Kidney epithelial cell (primary cell): Measurements from ENCODE around the gene PRRT4. TPM values are rescaled to one million over a fixed set of nuclear protein-coding genes. Genes with fewer than 3 reads are reported as not detected.

Experiments used
- DNase-seq: peaks from one replicate; pipeline ENCODE4 v3.0.0-alpha.2; 2010; ENCODE audit warnings: low read depth
- H3K27me3 ChIP-seq: 2 replicates; pipeline ENCODE4 v1.6.0; 2011; ENCODE audit warnings: low read length; ENCODE audit not compliant: control insufficient read depth, insufficient read depth
- H3K36me3 ChIP-seq: 2 replicates; pipeline ENCODE4 v1.5.1; 2011; ENCODE audit warnings: low read length; ENCODE audit not compliant: control insufficient read depth, insufficient read depth
- H3K4me3 ChIP-seq: 2 replicates; pipeline ENCODE4 v1.5.1; 2011; ENCODE audit warnings: low read depth, mild to moderate bottlenecking, control low read depth, low read length
- total RNA-seq: library from RNA; depleted of rRNA; stranded (reverse); fragments of >200 nt; gene quantifications from 2 replicates; pipeline ENCODE4 v1.2.3, GENCODE V29; 2015
- TF ChIP-seq, protein P1 (sequence below): IDR thresholded peaks from 2 replicates; pipeline ENCODE4 v1.5.1; 2011; ENCODE audit warnings: mild to moderate bottlenecking, moderate library complexity, low read length, control low read depth, inconsistent platforms; ENCODE audit not compliant: insufficient read depth, poor library complexity, severe bottlenecking

Gene PRRT4
- total RNA-seq, 1 donor from 2014 or later: not detected

DNA sequence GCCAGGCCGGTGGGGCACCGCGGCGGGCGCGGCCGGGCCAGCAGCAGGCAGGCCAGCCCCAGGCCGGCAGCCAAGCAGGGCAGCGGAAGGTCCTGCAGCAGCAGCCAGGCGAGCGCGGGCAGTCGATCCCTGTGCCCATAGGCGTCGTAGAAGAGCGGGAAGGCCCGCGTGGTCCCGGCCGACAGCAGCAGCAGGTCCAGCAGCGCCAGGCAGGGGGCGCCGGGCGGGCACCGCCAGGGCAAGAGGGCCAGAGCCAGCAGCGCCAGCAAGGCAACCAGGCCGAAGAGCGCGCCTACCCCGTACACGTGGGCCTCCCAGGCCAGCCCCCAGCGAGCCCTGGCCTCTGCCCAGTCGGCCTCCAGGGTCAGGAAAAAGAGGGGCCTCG lies 9.3 kb downstream of the PRRT4 start:
- Histone ChIP-seq H3K27me3 (peaks cover 52% of the 10 kb centered on the region), H3K36me3 (no peaks in the 10 kb centered on the region), H3K4me3 (no peak overlapping the region)
- DNase-seq: no peak
- TF ChIP-seq, protein P1, sequence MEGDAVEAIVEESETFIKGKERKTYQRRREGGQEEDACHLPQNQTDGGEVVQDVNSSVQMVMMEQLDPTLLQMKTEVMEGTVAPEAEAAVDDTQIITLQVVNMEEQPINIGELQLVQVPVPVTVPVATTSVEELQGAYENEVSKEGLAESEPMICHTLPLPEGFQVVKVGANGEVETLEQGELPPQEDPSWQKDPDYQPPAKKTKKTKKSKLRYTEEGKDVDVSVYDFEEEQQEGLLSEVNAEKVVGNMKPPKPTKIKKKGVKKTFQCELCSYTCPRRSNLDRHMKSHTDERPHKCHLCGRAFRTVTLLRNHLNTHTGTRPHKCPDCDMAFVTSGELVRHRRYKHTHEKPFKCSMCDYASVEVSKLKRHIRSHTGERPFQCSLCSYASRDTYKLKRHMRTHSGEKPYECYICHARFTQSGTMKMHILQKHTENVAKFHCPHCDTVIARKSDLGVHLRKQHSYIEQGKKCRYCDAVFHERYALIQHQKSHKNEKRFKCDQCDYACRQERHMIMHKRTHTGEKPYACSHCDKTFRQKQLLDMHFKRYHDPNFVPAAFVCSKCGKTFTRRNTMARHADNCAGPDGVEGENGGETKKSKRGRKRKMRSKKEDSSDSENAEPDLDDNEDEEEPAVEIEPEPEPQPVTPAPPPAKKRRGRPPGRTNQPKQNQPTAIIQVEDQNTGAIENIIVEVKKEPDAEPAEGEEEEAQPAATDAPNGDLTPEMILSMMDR: peak; percentile 51

DNA sequence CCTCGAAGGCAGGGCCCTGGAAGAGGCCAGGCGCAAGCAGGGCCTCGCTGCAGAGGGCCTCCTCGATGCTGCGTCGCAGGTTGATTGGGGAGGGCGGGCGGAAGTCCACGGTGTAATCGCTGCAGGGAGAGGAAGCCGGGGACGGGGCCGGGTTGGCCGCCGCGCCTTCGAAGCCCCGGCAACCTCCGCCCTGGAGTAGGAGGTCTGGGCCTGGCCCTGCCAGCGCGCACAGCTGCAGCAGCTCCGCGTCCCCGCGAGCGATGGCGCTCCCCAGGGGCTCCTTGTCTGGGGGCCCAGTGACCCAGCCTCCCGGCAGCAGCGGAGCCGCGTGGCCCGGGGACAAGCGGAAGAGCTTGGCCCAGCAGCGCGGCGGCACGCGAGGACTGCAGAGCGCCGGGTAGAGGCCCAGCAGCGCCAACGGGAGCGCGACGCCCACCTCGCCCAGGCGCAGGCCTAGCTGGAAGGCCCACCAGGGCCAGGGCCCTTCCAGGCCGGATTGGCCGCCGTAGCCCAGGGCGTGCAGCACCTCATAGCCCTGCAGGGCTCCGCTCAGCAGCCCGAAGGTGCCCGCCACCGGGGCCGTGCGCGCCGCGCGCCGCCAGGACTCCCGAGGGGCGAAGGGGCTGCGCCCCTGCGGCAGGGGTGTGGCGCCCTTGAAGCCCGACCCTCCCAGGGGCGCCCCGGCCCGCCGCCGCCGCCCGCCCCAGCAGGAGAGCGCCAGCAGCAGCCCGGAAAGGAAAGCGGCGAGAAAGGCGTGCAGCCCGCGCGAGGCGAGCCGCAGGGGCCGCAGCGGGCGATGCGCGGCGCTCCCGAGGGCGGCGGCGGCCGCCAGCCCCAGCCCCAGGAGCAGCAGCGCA lies 10.0 kb downstream of the PRRT4 start:
- H3K27me3 ChIP-seq: peaks cover 52% of the 10 kb centered on the region
- no peak overlapping the region for H3K4me3 ChIP-seq
- TF ChIP-seq, protein P1: no peak
- DNase-seq: no peak
- no peaks in the 10 kb centered on the region for H3K36me3 ChIP-seq

DNA sequence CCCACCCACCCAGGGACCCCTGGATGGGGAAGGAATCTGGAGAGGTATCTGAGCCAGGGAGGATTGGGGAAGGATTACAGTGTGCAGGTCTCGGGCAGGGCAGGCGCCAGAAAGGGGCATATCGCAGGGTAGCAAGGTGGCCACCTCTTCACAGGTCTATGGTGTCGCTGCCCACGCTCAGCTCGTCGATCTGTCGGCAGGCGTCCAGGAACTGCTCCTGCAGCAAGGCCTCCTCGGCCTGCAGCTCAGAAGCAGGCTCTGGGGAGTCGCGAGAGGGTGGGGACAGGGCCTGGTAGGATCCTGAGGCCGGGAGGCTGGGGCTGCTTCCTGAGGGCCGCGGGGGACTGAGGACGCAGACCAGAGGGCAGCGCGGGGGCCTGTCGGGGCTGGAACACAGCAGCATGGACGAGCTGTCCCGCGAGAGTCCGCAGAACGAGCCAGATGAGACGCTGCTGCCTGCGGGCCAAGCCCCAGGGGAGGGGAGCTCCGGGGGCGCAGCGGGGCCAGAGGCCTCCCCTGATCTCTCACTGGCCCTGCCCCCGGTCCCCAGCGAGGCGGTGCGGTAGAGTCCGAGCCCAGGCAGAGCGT lies 10.7 kb downstream of the PRRT4 start:
- peaks cover 52% of the 10 kb centered on the region for H3K27me3 ChIP-seq
- no peak for DNase-seq

DNA sequence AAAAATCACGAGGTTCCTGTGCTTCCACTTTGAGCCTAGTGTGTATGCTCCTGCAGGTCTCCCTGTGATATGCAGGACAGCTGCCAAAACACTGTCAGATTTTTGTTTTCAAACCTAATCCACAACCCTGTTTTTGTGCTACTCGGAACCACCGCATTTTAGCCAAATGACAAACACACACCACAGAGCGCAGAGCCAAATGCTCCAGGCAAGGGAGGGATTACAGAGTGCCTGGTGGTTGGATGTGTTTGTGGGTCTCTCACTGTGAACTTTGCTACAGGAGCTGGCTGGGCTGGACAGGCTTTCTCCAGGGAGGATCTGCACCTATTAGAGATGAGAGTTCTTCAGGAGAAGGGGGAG lies 12.0 kb downstream of the PRRT4 start:
- Histone ChIP-seq H3K4me3 (no peak overlapping the region), H3K27me3 (peaks cover 52% of the 10 kb centered on the region), H3K36me3 (no peaks in the 10 kb centered on the region)
- no peak for DNase-seq
- TF ChIP-seq, protein P1: no peak

More for the DNA sequence above, 10.7 kb downstream of the PRRT4 start:
- Histone ChIP-seq H3K36me3 (no peaks in the 10 kb centered on the region), H3K4me3 (no peak overlapping the region)
- TF ChIP-seq, protein P1: no peak

DNA sequence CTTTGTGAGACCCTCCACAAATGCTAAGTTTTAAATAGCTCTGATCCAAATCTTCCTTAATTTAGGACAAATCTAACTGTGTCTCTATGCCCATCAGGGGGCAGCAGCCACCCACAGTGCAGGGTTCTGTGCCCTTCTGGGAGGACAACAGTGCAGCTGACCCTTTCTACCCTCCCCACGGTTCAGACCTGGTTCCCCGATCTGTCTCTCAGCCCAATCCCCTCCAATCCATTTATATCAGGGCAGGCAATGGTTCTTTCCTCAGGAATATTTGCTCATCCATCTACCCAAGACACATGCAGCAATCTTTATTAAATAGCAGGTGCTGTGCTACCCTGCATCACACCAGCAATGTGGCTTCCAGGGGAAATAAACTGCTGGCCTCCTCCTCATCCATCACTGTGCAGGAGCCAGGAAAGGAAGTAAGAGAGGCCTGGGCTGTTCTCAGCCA lies 13.8 kb downstream of the PRRT4 start:
- Histone ChIP-seq H3K36me3 (no peaks in the 10 kb centered on the region), H3K4me3 (no peak overlapping the region), H3K27me3 (peaks cover 38% of the 10 kb centered on the region)
- TF ChIP-seq, protein P1: peak; percentile 83
- DNase-seq: no peak
